GM21447 (cell line): ENCODE measurements around the gene C11orf52.

ENCODE experiments used
- ATAC-seq: cut with Tn5 transposase; IDR thresholded peaks from one replicate; pipeline ENCODE4 v1.9.1; 2021; ENCODE audit not compliant: unreplicated experiment

Gene C11orf52

GRCh38 chr11:111937844-111938243 is 19.1 kb downstream of the C11orf52 start:
- ATAC-seq, result no peak

- ATAC-seq, result peak; percentile 85
Measured at GRCh38 chr11:111938687-111939160, 20.0 kb downstream of the C11orf52 start.

GRCh38 chr11:111939836-111940604 is 21.3 kb downstream of the C11orf52 start:
- ATAC-seq, result no peak

DNA sequence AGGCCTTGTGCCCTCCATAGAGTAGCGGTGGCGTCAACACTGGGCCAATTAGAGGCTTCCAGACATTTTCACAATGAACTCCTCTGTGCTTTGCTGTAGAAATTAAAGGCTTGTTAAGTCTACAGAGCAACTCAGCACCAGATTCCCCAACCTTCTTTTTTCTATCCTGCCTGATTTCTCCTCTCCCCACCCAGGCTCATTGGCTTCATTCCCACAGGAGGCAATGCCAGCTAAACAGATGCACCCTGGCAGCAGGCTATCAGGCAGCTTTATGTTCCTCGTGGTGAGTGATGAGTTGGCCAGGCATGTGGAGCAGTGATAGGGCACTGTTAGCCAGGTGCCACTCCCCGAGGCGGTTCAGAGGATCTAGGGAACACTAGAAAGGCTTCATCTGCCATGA is 23.2 kb downstream of the C11orf52 start:
- ATAC-seq, result no peak

GRCh38 chr11:111942829-111943228 is 24.1 kb downstream of the C11orf52 start:
- ATAC-seq, result no peak

DNA sequence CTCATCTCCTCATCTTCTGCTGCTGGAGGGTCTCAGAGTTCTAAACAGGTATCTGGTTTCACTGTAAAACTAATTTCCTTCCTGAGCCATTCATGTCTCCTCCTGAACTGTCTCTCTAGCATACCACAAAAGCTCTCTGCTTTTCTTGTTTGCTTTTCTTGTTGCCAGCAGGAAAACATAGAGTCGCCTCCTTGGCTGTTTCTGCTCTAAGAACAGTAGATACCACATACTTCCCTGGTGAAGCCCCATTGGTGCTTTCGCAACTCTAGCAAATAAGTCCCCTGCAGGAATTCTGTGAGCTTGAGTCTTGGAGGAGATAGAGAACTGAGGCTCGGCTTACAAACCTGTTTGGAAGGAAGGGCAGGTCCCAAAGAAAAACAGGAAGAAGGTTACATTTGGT is 25.4 kb downstream of the C11orf52 start:
- no peak for ATAC-seq

DNA sequence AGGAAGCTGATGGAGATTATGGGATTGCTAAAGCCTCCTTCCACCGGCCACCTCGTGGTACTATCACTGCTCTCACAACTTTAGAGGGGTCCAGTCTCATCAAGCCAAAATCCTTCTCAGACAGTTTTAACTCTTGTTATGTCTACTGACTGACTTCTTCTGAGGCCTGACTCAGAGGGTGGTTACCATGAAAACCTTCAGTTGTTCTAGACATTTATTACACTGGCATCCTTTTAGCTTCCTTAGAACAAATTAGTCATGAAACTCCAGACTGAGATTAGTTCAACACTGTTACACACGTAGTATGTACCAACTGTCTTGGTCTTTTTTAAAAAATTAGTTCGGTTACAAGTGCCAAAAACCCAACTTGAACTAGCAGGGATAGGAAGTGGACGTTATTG is 25.9 kb downstream of the C11orf52 start:
- ATAC-seq, result no peak

- ATAC-seq, result no peak
Measured at GRCh38 chr11:111945198-111945597, 26.5 kb downstream of the C11orf52 start.

DNA sequence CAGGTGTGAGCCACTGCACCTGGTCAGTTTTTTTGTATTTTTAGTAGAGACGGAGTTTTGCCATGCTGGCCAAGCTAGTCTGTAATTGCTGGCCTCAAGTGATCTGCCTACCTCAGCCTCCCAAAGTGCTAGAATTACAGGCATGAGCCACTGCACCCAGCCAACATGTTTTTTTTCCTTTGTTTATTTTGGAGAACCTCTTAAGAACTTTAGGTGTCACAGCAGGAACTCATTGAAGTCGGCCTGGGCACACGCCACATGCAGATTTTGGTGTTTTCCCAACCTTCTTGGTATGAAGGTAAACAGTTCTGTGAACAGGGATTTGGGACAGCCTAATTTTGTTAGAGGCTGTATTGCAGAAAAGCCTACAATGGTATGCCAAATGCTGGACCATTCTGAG is 27.8 kb downstream of the C11orf52 start:
- no peak for ATAC-seq

DNA sequence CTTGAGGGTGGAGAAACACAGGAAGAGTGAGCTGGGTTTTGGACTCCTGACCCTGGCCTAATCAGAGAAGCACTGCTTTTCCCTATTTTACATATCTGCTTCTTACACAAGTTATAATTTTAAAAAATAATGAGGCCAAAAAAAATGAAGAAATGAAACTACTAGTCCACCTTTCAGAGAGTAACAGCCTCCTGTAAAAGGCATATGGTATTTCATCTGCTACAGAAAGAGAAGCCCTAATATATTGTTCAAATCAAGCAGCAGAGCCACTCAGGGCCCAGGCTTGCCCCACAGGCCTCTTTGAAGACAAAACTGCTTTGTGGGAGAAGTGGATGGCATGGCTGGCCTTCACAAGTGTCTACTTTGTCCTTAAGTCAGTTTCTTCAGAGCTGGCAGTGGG is 28.4 kb downstream of the C11orf52 start:
- ATAC-seq, result peak; percentile 51

GRCh38 chr11:111949519-111950426 is 31.1 kb downstream of the C11orf52 start:
- no peak for ATAC-seq

- ATAC-seq, result no peak
Measured at GRCh38 chr11:111951565-111951964, 32.9 kb downstream of the C11orf52 start.

- no peak for ATAC-seq
Measured at GRCh38 chr11:111954154-111954553, 35.4 kb downstream of the C11orf52 start.

DNA sequence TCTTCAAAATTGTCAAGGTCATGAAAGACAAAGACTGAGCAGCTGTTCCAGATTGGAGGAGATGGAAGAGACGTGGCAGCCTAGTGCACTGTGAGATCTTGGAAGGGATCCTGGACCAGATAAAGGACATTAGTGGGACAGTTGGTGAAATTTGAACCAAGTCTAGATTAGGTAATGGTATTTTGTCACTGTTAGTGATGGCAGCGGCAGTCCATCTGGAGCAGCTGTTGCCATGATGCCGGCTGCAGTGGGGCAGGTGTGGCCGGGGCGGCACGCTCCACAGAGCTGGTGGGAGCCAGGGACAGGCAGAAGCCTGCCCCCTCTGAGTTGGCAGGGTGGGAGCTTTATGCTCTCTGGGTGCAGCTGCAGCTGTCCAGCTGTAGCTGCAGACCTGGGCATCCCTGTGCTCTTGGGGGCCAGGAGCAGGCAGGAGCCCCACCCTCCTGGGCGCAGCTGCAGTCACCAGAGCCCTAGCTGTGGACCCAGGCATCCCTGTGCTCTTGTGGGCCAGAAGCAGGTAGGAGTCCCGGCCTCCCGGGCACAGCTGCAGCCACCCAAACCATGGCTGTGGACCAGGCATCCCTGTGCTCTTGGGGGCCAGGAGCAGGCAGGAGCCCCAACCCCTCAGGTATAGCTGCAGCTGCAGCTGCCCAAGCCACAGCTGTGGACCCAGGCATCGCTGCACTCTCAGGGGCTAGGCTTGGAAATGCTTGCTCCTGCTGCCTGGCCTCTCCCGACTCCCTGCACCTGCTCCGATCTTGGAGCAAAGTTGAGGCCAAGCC is 39.1 kb downstream of the C11orf52 start:
- no peak for ATAC-seq

GRCh38 chr11:111960916-111961315 is 42.2 kb downstream of the C11orf52 start:
- ATAC-seq, result no peak

DNA sequence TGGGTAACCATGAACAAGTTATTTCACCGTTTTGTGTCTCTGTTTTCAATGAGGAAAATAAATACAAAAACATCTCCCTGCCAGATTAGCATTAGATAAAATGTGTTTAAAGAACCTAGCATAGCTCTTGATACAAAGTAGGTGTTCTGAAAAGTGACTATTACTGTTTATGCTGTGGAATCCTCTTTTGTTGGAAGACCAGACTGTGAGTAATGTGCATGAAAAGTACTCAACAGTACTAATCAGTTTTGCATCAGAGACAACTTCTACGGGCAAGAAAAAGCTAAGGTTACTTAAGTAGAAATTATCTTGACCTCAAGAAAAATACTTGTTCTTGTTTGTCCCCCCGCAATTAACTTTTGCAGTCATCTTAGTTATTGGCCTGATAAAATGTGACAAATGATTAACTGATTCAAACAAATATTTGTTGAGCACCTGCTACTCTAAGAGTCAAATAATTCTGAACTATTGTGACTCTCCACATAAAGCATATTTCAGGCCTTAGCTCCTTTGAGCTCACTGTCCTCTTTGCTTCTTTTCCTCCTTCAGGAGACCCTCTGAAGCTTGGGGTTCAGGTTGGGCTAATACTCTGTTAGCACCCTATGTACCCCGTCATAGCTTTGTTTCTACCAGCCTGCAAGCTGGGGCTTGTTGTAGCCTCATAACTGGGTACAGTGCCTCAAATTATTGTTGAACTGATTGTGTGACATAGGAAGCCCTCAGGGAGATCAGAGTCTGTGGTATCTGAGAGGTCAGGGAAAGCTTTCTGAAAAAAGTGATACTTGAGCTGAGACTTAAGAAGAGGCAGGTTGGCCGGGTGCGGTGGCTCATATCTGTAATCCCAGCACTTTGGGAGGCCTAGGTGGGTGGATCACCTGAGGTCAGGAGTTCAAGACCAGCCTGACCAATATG is 42.9 kb downstream of the C11orf52 start:
- ATAC-seq, result no peak

GRCh38 chr11:111963931-111964340 is 45.2 kb downstream of the C11orf52 start:
- ATAC-seq, result no peak

GRCh38 chr11:111966678-111967077 is 48.0 kb downstream of the C11orf52 start:
- ATAC-seq, result no peak

DNA sequence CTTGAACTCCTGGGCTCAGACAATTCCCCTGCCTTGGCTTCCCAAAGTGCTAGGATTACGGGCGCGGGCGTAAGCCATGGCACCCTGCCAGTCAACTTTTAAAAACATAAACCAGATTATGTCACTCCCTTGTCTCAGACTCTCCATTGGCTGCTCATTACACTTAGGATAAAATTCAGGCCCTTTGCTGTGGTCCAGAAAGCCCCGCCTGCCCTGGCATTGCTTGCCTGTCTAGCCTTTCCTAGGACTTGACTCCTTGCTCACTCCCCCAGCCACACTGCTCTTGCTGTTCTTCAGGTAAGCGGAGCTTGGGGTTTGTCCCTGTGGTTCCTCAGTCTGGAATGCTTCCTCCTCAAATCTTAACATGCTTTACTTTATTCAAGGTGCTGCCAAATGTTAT is 48.9 kb downstream of the C11orf52 start:
- ATAC-seq, result no peak

- no peak for ATAC-seq
Measured at GRCh38 chr11:111969344-111969743, 50.6 kb downstream of the C11orf52 start.
